Neural progenitor cell (in vitro differentiated cells): Measurements from ENCODE around the gene DSCAML1. TPM values are rescaled to one million over a fixed set of nuclear protein-coding genes. Genes with fewer than 3 reads are reported as not detected.

Experiments used
- DNase-seq: peaks from one replicate; pipeline ENCODE4 v3.0.0-alpha.2; 2016; ENCODE audit warnings: low spot score
- H2AFZ ChIP-seq: fragments of 200-600 bp; sonication (generic); replicated peaks from 2 replicates; pipeline ENCODE4 v1.6.1; 2016; ENCODE audit warnings: antibody characterized with exemption
- H3F3A ChIP-seq: fragments of 200-600 bp; sonication (generic); 2 replicates; pipeline ENCODE4 v1.6.1; 2016; ENCODE audit warnings: antibody characterized with exemption, low read depth
- H3K27ac ChIP-seq: fragments of 200-600 bp; sonication (generic); 2 replicates; pipeline ENCODE4 v1.5.1; 2016; ENCODE audit warnings: mild to moderate bottlenecking
- H3K27me3 ChIP-seq: fragments of 200-600 bp; sonication (generic); 2 replicates; pipeline ENCODE4 v1.6.1; 2016; ENCODE audit warnings: mild to moderate bottlenecking, moderate library complexity
- H3K36me3 ChIP-seq: fragments of 200-600 bp; sonication (generic); 2 replicates; pipeline ENCODE4 v1.5.1; 2016
- H3K4me1 ChIP-seq: fragments of 200-600 bp; sonication (generic); 2 replicates; pipeline ENCODE4 v1.6.1; 2016; ENCODE audit warnings: mixed run types
- H3K4me2 ChIP-seq: fragments of 200-600 bp; sonication (generic); 2 replicates; pipeline ENCODE4 v1.6.1; 2016
- H3K4me3 ChIP-seq: fragments of 200-600 bp; sonication (generic); 2 replicates; pipeline ENCODE4 v1.5.1; 2016
- H3K79me2 ChIP-seq: fragments of 200-600 bp; sonication (generic); 2 replicates; pipeline ENCODE4 v1.6.1; 2016; ENCODE audit warnings: low read depth
- H3K9ac ChIP-seq: fragments of 200-600 bp; sonication (generic); 2 replicates; pipeline ENCODE4 v1.6.1; 2016
- H3K9me3 ChIP-seq: fragments of 200-600 bp; sonication (generic); 2 replicates; pipeline ENCODE4 v1.5.1; 2016; ENCODE audit warnings: low read depth
- H4K20me1 ChIP-seq: fragments of 200-600 bp; sonication (generic); 2 replicates; pipeline ENCODE4 v1.6.1; 2016; ENCODE audit warnings: low read depth
- H3K27ac Mint-ChIP-seq: 3 replicates; pipeline ENCODE4 v1.8.0; 2021; ENCODE audit warnings: mixed read lengths
- H3K27me3 Mint-ChIP-seq: 2 replicates; pipeline ENCODE4 v1.8.0; 2022; ENCODE audit warnings: low read depth, mild to moderate bottlenecking, inconsistent platforms, moderate library complexity, mixed read lengths; ENCODE audit not compliant: insufficient read depth
- H3K36me3 Mint-ChIP-seq: 3 replicates; pipeline ENCODE4 v1.8.0; 2021; ENCODE audit warnings: mixed read lengths
- H3K4me1 Mint-ChIP-seq: 3 replicates; pipeline ENCODE4 v1.8.0; 2021; ENCODE audit warnings: mixed read lengths
- H3K4me3 Mint-ChIP-seq: 3 replicates; pipeline ENCODE4 v1.8.0; 2021; ENCODE audit warnings: mild to moderate bottlenecking, moderate library complexity, mixed read lengths
- H3K9me3 Mint-ChIP-seq: 3 replicates; pipeline ENCODE4 v1.8.0; 2020; ENCODE audit warnings: mixed read lengths
- CTCF ChIP-seq: fragments of 200-600 bp; sonication (generic); IDR thresholded peaks from 2 replicates; pipeline ENCODE4 v1.5.1; 2017; ENCODE audit warnings: antibody characterized with exemption, mild to moderate bottlenecking
- EZH2 ChIP-seq: fragments of 200-600 bp; sonication (generic); IDR thresholded peaks from 2 replicates; pipeline ENCODE4 v1.6.1; 2017; ENCODE audit warnings: antibody characterized with exemption, mild to moderate bottlenecking, moderate library complexity
- EZH2phosphoT487 ChIP-seq: fragments of 200-600 bp; sonication (generic); IDR thresholded peaks from 2 replicates; pipeline ENCODE4 v1.6.1; 2017; ENCODE audit warnings: antibody characterized with exemption
- total RNA-seq: library from RNA; depleted of rRNA; stranded (reverse); fragments of >200 nt; gene quantifications from 2 replicates; pipeline ENCODE4 v1.2.3, GENCODE V29; 2015; ENCODE audit warnings: low replicate concordance

The DSCAML1 gene
- total RNA-seq, 1 donor from 2014 or later, result 0.06 TPM

- Histone ChIP-seq H3K36me3 (no peaks in the 10 kb centered on the region), H3K79me2 (no peaks in the 10 kb centered on the region), H4K20me1 (peaks cover 33% of the 10 kb centered on the region), H3K9me3 (no peaks in the 10 kb centered on the region), H3K9ac (no peak overlapping the region), H3K4me1 (no peaks in the 10 kb centered on the region), H3K27ac (no peak overlapping the region), H3K27me3 (no peaks in the 10 kb centered on the region), H3K4me2 (no peak overlapping the region), H3F3A (no peaks in the 10 kb centered on the region), H2AFZ (no peak overlapping the region), H3K4me3 (no peak overlapping the region)
- Mint-ChIP-seq H3K36me3 (peaks cover 8% of the 10 kb centered on the region), H3K27me3 (peaks cover 1% of the 10 kb centered on the region), H3K4me3 (no peak overlapping the region), H3K4me1 (peaks cover 10% of the 10 kb centered on the region), H3K27ac (no peak overlapping the region), H3K9me3 (no peaks in the 10 kb centered on the region)
- TF ChIP-seq EZH2 (no peak), CTCF (no peak), EZH2phosphoT487 (no peak)
- no peak for DNase-seq
Observed at GRCh38 chr11:117839936-117840813, 43.2 kb upstream of the DSCAML1 start.

- H3K9ac ChIP-seq, result no peak overlapping the region
- H3K27ac ChIP-seq, result no peak overlapping the region
- Mint-ChIP-seq H3K9me3 (no peaks in the 10 kb centered on the region), H3K4me3 (no peak overlapping the region), H3K27me3 (peaks cover 5% of the 10 kb centered on the region), H3K27ac (no peak overlapping the region), H3K4me1 (peaks cover 10% of the 10 kb centered on the region), H3K36me3 (peaks cover 8% of the 10 kb centered on the region)
- no peaks in the 10 kb centered on the region for H3F3A ChIP-seq
- H3K27me3 ChIP-seq, result no peaks in the 10 kb centered on the region
- no peaks in the 10 kb centered on the region for H3K79me2 ChIP-seq
- H3K4me1 ChIP-seq, result no peaks in the 10 kb centered on the region
- no peak overlapping the region for H3K4me2 ChIP-seq
- H4K20me1 ChIP-seq, result peaks cover 33% of the 10 kb centered on the region
- DNase-seq, result no peak
- H2AFZ ChIP-seq, result no peak overlapping the region
- no peaks in the 10 kb centered on the region for H3K36me3 ChIP-seq
- no peaks in the 10 kb centered on the region for H3K9me3 ChIP-seq
- TF ChIP-seq EZH2phosphoT487, result no peak
- TF ChIP-seq CTCF, result no peak
- no peak for TF ChIP-seq EZH2
- no peak overlapping the region for H3K4me3 ChIP-seq
Observed at GRCh38 chr11:117839380-117839881, 42.4 kb upstream of the DSCAML1 start.

GRCh38 chr11:117838901-117839300 lies 41.9 kb upstream of the DSCAML1 start:
- H3K9me3 Mint-ChIP-seq, result no peaks in the 10 kb centered on the region
- H3K27me3 Mint-ChIP-seq, result peaks cover 5% of the 10 kb centered on the region
- H4K20me1 ChIP-seq, result peaks cover 33% of the 10 kb centered on the region
- H3K27ac ChIP-seq, result no peak overlapping the region
- no peaks in the 10 kb centered on the region for H3K4me1 ChIP-seq
- no peaks in the 10 kb centered on the region for H3K9me3 ChIP-seq
- no peak overlapping the region for H2AFZ ChIP-seq
- H3K36me3 Mint-ChIP-seq, result peaks cover 8% of the 10 kb centered on the region
- H3K27ac Mint-ChIP-seq, result peak overlapping the region; percentile 66
- H3F3A ChIP-seq, result no peaks in the 10 kb centered on the region
- no peak overlapping the region for H3K4me2 ChIP-seq
- no peak overlapping the region for H3K4me3 Mint-ChIP-seq
- H3K36me3 ChIP-seq, result no peaks in the 10 kb centered on the region
- TF ChIP-seq EZH2phosphoT487 (no peak), CTCF (no peak), EZH2 (no peak)
- peaks cover 10% of the 10 kb centered on the region for H3K4me1 Mint-ChIP-seq
- H3K79me2 ChIP-seq, result no peaks in the 10 kb centered on the region
- no peak for DNase-seq
- H3K9ac ChIP-seq, result no peak overlapping the region
- no peak overlapping the region for H3K4me3 ChIP-seq
- no peaks in the 10 kb centered on the region for H3K27me3 ChIP-seq
